Lung microvascular endothelial cell (primary cell): ENCODE measurements around the gene SH3BP2. TPM values are rescaled to one million over a fixed set of nuclear protein-coding genes. Genes with fewer than 3 reads are reported as not detected.
"Not testable (repeated sequence)": the region's sequence is repeated elsewhere in the genome, so short reads cannot be mapped to it uniquely, and the experiment has no call there.

Experiments used
- DNase-seq, 2 donors: peaks; one replicate each; pipeline versions ENCODE4 v3.0.0 to v3.0.0-alpha.2; 2010; ENCODE audit warnings: low read depth in 2 of 2
- total RNA-seq: library from RNA; depleted of rRNA; stranded (reverse); fragments of >200 nt; gene quantifications from 2 replicates; pipeline ENCODE4 v1.2.1, GENCODE V29; 2014

Gene SH3BP2
- total RNA-seq, 1 donor from 2014 or later: 14.5 TPM

DNA sequence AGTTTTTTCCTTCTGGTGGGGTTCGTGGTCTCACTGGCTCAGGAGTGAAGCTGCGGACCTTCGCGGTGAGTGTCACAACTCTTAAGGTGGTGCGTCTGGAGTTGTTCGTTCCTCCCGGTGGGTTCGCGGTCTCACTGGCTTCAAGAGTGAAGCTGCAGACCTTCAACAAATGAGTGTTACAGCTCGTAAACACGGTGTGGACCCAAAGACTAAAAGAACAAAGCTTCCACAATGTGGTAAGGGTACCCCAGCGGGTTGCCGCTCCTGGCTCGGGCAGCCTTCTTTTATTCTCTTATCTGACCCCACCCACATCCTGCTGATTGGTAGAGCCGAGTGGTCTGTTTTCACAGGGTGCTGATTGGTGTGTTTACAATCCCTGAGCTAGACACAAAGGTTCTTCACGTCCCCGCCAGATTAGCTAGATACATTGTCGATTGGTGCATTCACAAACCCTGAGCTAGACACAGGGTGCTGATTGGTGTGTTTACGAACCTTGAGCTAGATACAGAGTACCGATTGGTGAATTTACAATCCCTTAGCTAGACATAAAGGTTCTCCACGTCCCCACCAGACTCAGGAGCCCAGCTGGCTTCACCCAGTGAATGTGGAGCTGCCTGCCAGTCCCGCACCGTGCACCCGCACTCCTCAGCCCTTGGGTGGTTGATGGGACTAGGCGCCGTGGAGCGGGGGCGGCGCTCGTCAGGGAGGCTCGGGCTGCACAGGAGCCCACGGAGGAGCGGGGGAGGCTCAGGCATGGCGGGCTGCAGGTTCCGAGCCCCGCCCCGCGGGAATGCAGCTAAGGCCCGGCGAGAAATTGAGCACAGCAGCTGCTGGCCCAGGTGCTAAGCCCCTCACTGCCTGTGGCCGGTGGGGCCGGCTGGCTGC lies 30.2 kb upstream of the SH3BP2 start:
- not testable (repeated sequence) for DNase-seq

DNA sequence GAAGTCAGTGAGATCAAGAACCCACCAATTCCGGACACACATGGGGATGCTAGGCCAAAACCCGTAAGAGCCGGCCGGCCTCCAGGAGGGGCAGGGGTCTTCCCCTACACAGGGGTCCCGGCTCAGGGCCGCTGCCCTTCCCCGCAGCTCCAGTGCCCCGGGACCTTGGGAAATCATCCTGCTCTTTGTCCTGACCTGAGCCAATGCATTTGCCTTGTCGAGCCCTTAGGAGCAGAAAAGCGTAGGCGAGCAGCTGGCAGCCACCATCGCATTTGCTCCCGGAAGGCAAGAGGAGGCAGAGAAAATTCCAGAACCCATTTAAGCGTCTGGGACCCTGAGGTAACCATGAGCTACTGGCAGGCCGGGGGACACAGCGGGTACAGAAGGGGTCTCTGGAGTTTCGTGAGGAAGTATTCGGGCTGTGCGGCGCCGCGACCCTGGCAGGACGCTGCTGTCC lies 29.3 kb upstream of the SH3BP2 start:
- DNase-seq: no peak

DNA sequence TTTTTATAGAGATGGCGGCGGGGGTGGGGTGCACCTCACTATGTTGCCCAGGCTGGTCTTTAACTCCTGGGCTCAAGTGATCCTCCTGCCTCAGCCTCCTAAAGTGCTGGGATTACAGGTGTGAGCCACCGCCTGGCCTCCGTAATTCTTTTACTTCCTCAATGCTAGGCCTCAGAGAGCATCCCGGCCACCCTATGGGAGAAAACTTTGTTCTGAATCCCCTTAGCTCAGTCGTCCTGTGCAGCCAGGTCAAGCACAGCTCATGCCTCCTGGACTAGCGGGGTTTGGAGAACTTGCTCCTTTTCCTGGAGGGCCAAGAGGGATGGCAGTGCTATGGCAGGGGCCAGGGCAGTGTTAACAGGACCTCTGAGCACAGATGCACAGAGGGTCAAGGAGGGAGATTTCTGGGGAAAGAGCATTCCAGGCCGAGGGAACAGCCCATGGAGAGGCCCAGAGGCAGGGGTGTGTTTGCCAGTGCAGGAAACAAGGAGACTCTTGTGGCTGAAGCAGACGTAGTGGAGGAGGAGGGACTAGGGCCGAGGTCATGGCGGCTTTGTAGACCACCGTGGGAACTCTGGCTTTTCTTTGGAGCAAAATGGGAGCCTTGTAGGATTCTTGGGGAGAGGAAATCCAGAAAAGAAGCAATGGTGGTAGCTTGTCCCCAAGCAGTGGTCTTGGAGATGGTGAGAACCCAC lies 26.9 kb upstream of the SH3BP2 start:
- DNase-seq: no peak

DNA sequence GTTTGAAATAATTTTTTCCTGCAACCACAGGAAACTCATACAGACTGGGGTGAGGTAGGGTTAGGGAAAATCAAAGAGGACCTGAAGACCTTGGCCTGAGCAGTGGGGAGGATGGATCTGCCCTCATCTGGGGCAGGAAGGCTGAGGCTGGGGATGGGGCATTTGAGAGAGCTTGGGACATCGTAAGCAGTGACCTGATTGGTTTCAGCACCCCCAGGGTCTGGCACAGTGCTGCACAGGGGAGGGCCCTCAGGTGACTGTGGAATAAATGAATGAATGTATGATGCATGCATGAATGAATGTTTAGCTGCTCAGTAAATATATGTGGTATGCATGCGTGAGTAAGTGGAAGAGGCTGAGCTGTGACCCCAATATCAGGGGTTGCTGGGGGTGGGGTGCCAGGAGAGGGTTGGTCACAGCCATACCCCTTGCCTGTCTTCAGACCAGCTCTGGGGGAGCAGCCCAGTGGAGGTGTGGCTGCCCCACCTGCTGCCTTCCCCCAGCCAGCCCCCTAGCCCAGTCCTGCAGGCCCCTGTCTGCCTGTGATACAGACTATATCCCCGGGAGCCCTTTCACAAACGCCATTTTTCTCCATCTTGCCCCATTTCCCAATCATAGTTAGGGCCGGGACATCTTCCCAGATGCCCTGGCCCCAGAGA lies 25.7 kb upstream of the SH3BP2 start:
- DNase-seq: no peak

DNA sequence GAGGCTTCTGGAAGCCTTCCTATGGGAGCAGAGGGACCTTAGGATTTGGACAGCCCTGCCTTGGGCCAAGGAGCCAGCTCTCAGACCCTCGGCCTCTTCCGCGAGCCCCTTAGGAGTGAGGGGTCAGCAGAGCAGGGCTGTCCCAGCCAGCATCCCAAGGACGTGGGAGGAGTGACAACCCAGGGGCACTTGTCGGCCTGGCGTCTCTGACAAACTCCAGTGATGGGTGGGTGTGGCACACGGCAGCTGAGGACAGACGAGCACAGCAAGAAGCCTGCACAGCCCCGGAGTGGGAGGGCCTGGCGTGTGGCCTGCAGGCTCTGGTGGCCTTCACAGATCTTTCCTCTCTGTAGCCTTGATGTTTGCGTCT lies 25.2 kb upstream of the SH3BP2 start:
- no peak for DNase-seq

DNA sequence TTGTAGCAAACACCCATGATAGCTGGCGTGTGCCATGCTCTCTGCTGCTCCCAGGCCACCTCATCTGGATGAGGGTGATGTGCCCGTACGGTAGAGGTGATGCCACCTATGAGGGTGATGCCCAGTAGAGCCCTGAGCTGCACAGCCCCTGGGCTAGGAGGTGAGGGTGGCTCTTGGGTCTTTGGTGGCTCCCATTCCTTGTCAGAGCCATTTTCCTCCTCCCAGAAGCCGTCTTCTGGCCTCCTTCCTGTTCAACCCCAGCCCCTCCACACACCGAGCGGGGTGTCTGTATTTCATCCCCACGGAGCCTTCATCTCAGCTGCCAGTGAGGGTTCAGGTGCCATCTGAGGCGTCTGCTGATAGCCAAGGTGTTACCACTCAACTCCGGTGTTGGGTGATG lies 24.8 kb upstream of the SH3BP2 start:
- no peak for DNase-seq

DNA sequence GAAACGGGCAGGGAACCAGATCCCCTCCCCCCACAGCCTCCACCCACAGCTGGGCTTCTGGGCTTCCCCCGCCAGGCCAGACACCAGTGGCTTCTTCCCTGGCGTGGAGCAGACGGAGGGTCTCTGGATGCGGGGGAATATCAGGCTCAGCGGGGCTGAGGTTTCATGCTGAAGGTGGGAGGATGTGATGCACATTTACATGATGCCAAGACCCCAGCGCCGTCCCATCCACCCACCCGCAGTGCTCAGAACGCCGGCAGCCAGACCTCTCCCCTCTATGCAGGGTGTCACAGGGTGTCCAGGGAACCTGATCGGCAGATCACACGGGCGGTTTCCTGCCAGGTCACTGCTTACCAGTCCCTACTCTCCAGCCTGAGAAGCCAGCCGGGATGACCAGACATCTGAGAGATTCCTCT lies 24.0 kb upstream of the SH3BP2 start:
- DNase-seq: no peak

DNA sequence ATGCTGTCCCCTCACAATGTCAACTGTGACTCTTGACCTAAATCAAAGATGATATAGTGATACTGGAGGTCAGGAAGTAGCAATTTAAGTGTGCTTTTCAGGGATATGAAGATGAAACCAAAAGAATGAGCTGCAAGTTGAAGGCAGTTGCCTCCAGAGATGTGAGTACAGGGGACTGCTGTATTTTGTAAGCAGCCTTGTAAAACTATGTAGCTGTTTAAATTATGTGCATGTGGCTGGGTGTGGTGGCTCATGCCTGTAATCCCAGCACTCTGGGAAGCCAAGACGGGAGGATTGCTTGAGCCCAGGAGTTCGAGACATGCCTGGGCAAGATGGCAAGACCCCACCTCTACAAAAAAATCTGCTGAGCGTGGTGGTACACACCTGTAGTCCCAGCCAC lies 21.6 kb upstream of the SH3BP2 start:
- DNase-seq: no peak

DNA sequence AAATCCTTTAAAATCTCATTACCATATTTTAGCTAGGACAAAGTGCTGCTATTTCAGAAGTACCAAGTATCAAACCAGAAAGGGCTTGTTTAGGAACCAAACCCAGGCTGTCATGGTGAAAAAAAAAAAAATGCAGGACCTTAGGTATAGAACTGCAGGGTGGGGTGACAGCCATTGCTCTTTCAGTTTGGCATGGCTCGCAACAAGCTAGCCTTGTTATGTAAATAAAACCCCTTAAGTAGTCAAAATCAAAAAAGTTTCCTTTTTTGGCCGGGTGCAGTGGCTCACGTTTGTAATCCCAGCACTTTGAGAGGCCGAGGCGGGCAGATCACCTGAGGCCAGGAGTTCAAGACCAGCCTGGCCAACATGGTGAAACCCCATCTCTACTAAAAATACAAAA lies 12.2 kb upstream of the SH3BP2 start:
- not testable (repeated sequence) for DNase-seq

DNA sequence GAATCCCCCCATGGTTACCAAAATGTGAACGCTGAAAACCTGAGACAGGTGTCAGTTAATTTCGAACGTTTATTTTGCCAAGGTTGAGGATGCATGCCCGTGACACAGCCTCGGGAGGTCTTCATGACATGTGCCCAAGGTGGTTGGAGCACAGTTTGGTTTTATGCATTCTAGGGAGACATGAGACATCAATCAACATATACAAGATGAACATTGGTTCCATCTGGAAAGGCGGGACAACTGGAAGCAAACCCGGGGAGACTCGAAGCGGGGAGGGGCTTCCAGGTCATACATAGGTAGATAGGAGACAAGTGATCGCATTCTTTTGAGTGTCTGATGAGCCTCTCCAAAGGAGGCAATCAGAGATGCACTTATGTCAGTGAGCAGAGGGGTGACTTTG lies 11.0 kb upstream of the SH3BP2 start:
- no peak for DNase-seq

DNA sequence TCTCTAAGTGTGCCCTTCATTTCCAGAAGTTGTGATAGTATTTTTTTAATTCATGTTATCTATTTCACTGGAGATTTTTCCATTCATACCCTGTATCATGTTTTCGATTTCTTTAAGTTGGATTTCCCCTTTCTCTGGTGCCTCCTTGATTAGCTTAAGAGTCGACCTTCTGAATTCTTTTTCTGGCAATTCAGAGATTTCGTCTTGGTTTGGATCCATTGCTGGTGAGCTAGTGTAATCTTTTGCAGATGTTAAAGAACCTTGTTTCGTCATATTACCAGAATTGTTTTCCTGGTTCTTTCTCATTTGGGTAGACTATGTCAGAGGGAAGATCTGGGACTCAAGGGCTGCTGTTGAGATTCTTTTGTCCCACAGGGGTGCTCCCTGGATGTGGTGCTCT lies 9.1 kb upstream of the SH3BP2 start:
- no peak for DNase-seq

DNA sequence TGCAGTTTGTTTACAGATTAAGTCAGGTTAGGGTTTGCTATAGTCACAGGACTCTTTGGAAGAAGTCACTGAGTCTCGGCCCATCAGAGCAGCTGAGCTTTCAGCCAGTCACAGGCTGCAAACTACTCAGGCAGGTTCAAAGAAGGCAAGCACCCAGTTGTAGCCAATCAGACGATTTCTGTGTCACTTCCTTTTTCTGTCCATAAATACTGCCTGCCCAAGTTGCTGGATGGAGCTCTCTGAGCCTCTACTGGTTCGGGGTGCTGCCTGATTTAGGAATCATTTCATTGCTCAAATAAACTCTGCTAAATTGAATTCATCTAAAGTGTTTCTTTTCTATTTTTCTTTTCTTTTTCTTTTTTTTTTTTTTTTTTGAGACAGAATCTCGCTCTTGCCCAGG lies 7.3 kb upstream of the SH3BP2 start:
- DNase-seq: peak in 1 of 2 donors; percentile 4

DNA sequence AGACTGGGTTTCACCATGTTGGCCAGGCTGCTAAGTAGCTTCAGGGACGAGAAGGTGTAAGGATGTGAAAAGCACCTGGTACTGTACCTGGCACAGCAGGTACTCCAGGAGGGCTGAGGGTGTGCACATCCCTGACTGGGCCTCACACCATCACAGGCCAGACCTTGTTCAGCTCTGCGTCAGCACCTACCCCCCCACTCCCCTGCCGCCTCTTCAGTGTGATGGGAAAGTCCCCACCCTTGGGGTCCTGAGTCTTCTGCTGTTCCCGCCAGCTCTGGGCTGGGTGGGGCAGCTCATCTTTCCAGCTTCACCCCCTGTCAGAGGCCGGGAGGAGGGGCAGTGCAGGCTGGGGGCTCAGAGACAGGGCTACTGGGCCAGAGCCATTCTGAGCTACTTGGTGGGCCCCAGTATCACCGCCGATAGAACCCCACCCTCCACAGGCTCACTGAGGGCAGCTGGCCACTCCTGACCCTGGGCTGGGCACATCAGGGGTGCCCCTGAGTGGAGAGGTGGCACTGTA lies 6.7 kb upstream of the SH3BP2 start:
- DNase-seq: no peak

DNA sequence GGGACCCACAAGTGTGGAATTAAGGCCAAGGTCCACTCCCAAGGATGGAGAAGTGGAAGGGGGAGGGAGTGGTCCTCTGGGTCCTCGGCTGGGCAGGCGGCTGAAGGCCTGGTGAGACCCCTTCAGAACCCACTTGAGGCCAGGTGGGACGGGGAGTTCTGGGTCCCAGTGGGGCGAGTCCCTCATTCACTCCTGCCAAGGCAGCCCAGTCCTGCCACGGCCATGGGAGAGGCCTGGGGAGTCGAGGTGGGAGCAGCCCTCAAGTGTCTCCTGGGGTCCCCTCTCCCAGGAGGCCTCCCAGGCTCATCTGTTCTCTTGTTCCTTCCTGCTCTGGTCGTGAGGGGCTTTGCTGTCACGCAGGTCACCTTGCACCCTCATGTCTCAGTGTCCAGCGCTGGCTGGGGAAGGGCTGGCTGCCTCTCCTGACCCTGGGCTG lies 6.1 kb upstream of the SH3BP2 start:
- peak in 1 of 2 donors; percentile 0 for DNase-seq

DNA sequence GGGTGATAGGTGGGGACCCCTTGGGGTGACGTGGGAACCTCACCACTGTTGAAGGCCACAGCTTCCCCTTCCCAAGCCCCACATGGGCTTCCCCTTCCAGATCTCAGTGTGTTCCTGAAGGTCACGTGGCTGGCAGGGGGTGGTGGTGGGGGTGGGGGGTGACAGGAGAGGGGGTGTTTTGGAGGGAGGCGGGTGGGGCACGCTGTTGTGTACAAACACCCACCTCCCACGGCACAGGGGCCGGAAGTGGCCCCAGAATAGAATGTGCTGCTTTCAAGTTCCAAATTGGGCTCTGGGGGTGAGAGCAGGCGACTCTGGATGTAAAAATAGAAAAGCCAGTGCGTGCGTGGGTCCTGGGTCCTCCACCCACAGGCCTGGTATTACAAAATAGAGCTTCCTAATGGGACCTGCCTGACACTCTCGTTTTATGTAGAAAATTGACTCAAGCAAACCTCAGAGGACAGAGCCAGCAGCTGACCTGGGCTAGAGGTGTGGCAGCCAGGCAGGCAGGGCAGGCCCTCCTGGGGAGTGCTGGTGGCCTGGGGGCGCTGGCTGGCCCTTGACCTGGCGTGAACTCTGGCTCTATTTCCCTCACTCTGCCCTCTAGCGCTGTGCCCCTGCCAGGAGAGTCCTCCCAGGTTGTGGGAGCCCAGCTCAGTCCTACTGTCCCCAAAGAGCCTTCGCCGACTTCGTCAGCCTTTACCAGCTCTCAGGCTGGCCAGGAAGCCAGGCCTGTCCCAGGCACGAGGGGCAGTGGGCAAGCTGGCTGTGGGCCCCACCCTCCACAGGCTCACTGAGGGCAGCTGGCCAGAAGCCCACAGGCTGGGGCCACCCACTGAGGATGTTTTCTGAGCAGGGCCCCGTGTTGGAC lies 5.4 kb upstream of the SH3BP2 start:
- no peak for DNase-seq

DNA sequence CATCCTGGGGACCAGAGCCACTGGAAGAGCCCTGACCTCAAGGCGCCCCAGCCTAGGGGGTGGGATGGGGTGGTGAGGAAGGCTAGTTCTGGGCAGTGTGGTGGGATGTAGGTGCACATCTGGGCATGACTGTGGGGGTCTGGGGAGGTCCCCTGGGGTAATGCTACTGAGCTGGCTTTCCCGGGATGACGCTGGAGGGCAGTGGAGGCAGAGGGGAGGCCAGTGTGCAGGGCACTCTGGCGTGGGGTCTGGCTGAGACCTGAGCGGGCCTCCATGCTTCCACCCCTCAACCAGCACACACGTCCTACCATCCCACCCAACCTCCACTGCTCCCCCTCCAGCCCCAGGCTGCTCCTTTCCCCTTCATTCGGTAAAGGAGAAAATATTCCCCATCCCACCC lies 4.8 kb upstream of the SH3BP2 start:
- no peak for DNase-seq

DNA sequence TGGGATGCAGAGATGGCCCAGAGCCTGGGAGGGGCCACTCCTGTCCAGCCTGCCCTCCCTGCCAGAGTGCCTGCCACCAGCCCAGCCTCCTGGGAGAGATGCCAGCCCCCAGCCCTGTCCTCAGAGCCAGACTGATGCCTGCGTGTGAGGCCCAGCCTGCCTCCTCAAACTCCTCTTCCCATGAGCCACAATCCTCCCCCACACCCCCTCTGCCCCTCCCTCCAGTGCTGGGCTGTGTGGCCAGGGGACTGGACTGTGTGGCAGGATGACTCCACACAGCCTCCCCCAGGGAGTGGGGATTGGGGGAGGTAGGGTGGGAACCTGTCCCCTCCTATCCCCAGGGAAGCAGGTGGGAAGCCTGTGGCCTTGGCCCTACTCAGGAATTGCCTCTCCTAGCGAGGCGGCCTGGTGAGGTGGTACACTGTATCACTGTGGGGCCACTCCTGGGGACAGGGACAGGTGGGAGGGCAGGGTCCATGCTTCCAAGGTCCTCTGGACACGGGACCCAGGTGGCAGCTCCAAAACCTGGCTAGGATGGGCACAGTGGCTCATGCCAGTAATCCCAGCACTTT lies 4.3 kb upstream of the SH3BP2 start:
- DNase-seq: no peak

DNA sequence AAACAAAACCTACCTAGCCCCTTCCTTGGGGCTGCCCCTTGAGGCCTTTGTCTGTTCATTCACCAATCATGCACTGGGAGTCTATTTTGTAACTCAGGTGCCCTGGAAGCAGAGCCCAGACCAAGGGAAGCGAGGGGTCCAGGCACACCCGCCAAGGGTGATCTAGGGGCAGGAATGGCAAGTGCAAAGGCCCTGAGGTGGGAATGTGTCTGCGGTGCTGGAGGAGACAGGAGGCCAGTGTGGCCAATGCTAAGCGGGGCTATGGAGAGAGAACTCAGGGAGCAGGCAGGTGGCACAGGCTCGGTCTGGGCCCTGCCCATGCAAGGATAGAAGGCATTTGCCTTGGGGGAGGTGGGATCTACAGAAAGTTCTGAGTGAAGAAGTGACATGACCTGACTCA lies 3.5 kb upstream of the SH3BP2 start:
- DNase-seq: no peak

DNA sequence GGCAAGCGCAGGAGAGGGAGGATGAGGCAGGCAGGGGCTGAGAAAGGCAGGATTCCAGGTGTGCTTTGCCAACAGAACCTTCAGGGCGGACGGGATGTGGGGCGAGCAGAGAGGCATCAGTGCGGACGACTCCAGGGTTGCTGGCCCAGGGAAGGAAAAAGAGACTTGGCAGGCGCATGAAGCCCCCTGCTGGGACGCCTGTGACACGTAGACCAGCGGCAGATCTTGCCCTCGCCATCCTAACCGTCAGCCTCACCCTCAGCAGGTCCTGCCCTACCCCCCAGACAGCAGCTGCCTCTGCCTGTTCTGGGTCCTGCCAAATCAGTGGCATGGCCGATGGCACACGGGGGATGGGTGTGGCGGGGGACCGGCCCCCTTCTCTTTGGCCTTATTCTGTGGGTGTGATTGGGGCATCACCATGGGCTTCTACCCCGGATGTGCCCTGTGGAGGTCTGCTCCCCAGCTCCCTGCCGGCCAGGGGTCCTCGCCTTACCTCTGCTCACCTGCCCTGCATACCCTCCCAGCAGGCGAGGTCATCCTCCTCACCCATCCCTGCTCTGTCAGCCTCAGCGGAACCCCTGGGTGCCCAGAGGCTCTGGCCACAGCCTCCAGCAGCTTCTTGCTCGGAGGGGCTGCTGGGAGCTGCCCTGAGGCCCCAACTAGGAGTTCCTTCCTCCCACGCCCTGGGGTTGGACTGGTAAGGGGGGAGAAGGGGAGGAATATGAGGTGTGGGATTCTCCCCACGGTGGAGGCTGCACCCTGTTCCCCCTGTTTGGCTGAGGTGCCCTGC lies 2.9 kb upstream of the SH3BP2 start:
- peak in 1 of 2 donors; percentile 0 for DNase-seq
